ENCODE results near the gene PMFBP1.

- TF ChIP-seq POLR2A (IDR thresholded peaks at IDR 0.05; ENCODE audit: low read length) = no peak
- TF ChIP-seq GATA1 (IDR thresholded peaks at IDR 0.05; ENCODE audit: low read depth, low read length) = no peak
Measured at GRCh38 chr16:72094266-72094610, 77.7 kb downstream of the PMFBP1 start.

All from erythroblast (primary cell).